ENCODE results near the gene OR51A2.

Gene OR51A2

DNA sequence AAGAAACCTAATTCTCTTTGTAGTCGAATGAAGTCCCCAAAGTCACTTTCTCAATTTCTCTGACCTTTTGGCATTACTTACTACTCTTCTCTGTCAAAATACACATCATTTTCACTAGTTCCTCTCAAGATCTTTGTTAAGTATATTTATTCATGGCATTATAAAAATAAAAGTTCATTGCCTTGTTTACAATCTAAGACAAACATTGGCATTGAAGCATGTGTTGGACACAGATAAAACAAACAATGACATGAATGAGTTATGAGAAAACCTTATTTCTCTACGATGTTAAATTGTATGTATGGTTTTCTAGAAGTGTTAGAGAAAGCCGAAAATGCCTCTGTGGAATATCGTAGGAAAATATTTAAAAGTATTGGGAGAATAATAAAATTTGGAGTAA, 22.8 kb downstream of the OR51A2 start:
- no peak for DNase-seq (ENCODE audit: low spot score)
- TF ChIP-seq, protein P1, sequence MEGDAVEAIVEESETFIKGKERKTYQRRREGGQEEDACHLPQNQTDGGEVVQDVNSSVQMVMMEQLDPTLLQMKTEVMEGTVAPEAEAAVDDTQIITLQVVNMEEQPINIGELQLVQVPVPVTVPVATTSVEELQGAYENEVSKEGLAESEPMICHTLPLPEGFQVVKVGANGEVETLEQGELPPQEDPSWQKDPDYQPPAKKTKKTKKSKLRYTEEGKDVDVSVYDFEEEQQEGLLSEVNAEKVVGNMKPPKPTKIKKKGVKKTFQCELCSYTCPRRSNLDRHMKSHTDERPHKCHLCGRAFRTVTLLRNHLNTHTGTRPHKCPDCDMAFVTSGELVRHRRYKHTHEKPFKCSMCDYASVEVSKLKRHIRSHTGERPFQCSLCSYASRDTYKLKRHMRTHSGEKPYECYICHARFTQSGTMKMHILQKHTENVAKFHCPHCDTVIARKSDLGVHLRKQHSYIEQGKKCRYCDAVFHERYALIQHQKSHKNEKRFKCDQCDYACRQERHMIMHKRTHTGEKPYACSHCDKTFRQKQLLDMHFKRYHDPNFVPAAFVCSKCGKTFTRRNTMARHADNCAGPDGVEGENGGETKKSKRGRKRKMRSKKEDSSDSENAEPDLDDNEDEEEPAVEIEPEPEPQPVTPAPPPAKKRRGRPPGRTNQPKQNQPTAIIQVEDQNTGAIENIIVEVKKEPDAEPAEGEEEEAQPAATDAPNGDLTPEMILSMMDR (IDR thresholded peaks at IDR 0.05; ENCODE audit: extremely low read depth, insufficient read depth, missing control alignments): no peak
- in situ Hi-C loops (cut with MboI; ENCODE audit: low pct_unique_long_range_greater_than_20kb, low sequenced_read_pairs, unreplicated experiment): no loop called here

DNA sequence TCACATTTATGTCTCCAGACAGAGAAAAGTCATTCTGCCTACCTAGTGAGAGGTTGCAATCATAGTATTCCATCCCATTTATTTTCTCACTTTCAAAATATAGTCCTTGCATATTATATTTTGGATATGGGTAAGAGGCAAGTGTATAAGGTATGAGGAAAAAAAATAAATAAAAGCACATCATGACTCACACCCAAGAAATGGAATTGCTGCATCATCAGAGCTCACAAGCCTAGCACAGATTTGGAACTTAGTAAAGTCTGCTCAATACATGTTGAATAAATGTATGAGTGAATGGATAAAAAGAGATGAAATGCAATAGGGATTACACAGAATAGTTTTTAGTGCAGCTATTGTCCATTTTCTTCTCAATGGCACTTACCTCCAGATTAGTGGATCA, 28.9 kb downstream of the OR51A2 start:
- in situ Hi-C loops (cut with MboI; ENCODE audit: low pct_unique_long_range_greater_than_20kb, low sequenced_read_pairs, unreplicated experiment): no loop called here
- TF ChIP-seq, protein P1 (IDR thresholded peaks at IDR 0.05; ENCODE audit: extremely low read depth, insufficient read depth, missing control alignments): no peak
- no peak for DNase-seq (ENCODE audit: low spot score)

DNA sequence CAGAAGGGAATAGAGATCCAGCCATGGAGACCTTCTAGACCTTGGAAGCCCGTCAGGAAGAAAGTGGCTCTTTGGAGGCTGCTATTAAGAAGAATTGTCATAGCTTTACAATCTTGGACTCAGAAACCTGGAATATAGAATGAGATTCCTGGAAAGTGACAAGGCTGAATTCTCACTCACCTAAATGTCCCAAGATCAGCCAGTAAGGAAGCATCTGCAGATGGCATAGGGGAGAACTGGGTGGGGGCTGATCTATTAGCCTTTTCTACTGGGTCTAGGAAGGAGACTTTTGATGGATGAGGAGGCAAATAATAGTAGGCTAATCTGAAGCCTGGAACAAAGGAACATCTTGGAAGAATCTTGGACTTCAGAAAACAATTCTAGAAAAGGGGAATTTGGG, 31.3 kb downstream of the OR51A2 start, which contains the start of gene OR51G1:
Gene OR51G1, minus strand, starts transcription at position 101 of the 400 bp plus-strand sequence. Its CDS starts 0 bp downstream, at position 101.
- TF ChIP-seq, protein P1 (IDR thresholded peaks at IDR 0.05; ENCODE audit: extremely low read depth, insufficient read depth, missing control alignments): no peak
- DNase-seq (ENCODE audit: low spot score): no peak
- in situ Hi-C loops (cut with MboI; ENCODE audit: low pct_unique_long_range_greater_than_20kb, low sequenced_read_pairs, unreplicated experiment): no loop called here

GRCh38 chr11:4922304-4922703, 33.2 kb downstream of the OR51A2 start:
- no peak for DNase-seq (ENCODE audit: low spot score)
- in situ Hi-C loops (cut with MboI; ENCODE audit: low pct_unique_long_range_greater_than_20kb, low sequenced_read_pairs, unreplicated experiment): no loop called here
- TF ChIP-seq, protein P1 (IDR thresholded peaks at IDR 0.05; ENCODE audit: extremely low read depth, insufficient read depth, missing control alignments): no peak

DNA sequence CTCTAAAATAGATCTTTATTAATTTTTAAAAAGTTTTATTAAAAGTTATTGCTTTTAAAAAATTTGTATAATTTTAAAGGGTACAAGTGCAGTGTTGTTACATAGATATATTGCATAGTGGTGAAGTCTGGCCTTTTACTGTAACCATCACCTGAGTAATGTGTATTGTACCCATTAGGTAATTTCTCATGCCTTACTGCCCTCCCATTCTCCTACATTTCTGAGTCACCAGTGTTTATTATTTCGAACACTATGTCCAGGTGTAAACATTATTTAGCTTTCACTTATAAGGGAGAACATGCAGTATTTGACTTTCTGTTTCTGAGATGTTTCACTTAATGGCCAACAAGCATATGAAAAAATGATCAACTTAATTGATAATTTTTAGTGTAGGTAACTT, 33.7 kb downstream of the OR51A2 start:
- in situ Hi-C loops (cut with MboI; ENCODE audit: low pct_unique_long_range_greater_than_20kb, low sequenced_read_pairs, unreplicated experiment): no loop called here
- no peak for DNase-seq (ENCODE audit: low spot score)
- TF ChIP-seq, protein P1 (IDR thresholded peaks at IDR 0.05; ENCODE audit: extremely low read depth, insufficient read depth, missing control alignments): no peak

- DNase-seq (ENCODE audit: low spot score): no peak
- in situ Hi-C loops (cut with MboI; ENCODE audit: low pct_unique_long_range_greater_than_20kb, low sequenced_read_pairs, unreplicated experiment): no loop called here
- TF ChIP-seq, protein P1 (IDR thresholded peaks at IDR 0.05; ENCODE audit: extremely low read depth, insufficient read depth, missing control alignments): no peak
Measured at GRCh38 chr11:4919250-4919649, 36.3 kb downstream of the OR51A2 start, which contains the start of gene OR51G2. OR51G2 (minus strand) TSS chr11:4919350; CDS start chr11:4915663, 3,687 bp downstream.

- in situ Hi-C loops (cut with MboI; ENCODE audit: low pct_unique_long_range_greater_than_20kb, low sequenced_read_pairs, unreplicated experiment): no loop called here
- DNase-seq (ENCODE audit: low spot score): no peak
- TF ChIP-seq, protein P1 (IDR thresholded peaks at IDR 0.05; ENCODE audit: extremely low read depth, insufficient read depth, missing control alignments): no peak
Measured at GRCh38 chr11:4916581-4916980, 38.9 kb downstream of the OR51A2 start.

All from GM13977 (cell line).